Hematopoietic multipotent progenitor cell treated with erythropoietin and hydrocortisone succinate and interleukin-3 and kit ligand, for 17 days (in vitro differentiated cells): ENCODE results near the gene PBX1.

Experiments
- DNase-seq: peaks from one replicate; pipeline ENCODE4 v3.0.0-alpha.2; 2015; ENCODE audit warnings: low spot score

PBX1 gene

DNA sequence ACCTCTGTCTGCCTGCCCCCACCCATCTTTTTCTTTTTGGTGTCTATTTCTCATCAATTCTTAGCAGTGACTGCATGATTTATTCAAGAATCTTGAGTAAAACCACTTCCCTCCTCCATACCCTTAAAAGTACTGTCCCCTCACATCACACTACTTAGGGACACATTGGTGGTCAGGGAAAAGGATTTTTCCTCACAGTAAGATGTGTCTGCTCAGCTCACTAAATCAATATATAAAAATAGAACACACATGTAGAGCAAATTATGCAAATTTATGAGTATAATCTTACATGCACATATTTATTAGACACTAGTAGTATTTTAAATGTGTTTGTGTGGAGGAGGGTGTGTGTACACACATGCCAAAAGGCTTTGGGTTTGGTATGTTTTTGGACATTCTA, 202.0 kb downstream of the PBX1 start:
- DNase-seq: no peak

DNA sequence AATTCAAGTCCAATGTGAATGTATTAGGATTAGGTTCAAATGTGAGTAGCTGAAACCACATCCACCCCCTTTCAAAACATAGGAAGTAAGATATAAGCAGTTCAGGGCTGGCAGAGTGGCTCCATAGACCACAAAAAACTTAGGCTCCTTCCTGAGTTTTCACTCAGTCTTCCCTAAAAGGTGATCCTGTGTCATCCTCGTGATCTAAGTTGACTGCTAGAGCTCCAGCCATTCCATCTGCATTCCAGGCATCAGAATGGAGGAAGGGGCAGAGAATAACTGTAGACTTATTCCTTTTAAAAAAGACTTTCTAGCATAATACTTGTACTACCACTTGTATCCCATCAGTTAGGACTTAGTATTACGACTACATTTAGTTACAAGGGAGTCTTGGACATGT, 204.1 kb downstream of the PBX1 start:
- no peak for DNase-seq

- DNase-seq: no peak
Observed at GRCh38 chr1:164764333-164764732, 205.3 kb downstream of the PBX1 start.

- no peak for DNase-seq
Observed at GRCh38 chr1:164765557-164765956, 206.6 kb downstream of the PBX1 start.

GRCh38 chr1:164765992-164766720, 207.2 kb downstream of the PBX1 start:
- no peak for DNase-seq

- DNase-seq: no peak
Observed at GRCh38 chr1:164767752-164768402, 208.9 kb downstream of the PBX1 start.

GRCh38 chr1:164768619-164769018, 209.6 kb downstream of the PBX1 start:
- DNase-seq: no peak

GRCh38 chr1:164769486-164770130, 210.6 kb downstream of the PBX1 start:
- DNase-seq: no peak

GRCh38 chr1:164770131-164770529, 211.1 kb downstream of the PBX1 start:
- DNase-seq: no peak

- no peak for DNase-seq
Observed at GRCh38 chr1:164771041-164771618, 212.1 kb downstream of the PBX1 start.

DNA sequence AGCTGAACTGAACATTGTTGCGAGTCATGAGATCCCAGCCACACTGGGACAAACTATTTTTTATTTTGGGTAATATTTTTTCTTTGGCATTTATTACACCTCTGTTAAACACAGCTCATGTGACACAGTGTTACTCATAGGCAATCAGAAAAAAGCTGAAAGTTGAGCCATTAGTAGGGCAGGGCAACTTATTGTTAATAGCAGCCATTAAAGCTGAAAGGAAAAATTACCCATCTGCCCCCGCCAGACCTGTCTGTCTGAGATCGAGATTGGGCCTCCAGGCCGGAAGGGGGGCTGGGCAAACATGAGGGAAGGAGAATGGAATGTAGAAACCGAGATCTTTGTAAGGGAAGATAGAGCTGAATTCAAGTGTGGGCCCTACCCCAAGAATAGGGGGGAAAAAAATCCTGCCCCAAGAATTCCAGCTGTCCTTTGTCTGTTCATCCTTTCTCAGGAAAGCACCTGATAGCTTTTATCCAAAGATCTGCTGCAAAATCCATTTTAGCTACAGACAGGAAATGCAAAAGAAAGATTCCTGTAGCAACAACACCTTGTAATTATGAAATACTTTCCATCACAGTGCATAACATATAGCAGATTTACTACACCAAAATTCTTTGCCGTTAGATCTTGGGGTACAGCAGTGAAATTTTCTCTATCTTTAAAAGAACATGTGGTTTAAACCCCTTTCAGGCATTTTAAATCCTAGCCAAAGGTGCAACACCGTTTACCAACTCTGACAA, 212.8 kb downstream of the PBX1 start:
- no peak for DNase-seq

DNA sequence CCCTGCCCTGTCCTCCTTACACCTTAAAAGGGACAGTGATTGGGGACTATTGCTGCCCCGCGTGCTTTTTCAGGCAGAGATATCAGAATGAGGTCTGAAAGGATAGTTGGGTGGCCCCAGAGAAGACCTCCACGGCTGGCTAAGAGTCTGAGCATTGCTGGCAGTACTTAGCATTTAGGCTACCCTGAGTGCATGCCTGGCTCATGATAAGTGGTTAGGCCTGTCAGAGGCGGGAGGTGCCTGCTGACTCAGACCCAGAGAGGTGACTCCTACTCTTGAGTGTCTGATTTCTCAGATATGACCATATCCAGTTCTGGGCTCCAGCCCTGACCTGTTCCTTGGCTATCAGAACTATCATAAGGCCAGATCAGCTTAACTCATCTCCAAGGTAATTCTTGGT, 213.7 kb downstream of the PBX1 start:
- DNase-seq: peak; percentile 13

DNA sequence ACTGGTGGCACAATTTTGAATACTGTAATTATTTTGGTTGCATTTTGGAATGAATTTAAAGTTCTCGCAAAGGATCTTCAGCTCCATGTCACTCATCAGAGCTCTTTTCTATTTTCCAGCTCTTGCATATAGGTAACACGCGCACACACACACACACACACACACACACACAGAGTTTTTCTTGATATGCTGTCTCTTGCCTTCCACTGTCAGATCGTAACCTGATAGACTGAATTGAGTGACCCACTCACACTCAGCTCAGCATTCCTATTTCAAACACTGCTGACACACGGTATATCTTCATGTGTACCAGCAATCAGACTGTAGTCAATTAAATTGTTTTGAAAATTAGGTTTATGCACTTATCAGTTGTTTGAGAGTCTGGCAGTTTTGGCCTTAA, 214.1 kb downstream of the PBX1 start:
- no peak for DNase-seq

DNA sequence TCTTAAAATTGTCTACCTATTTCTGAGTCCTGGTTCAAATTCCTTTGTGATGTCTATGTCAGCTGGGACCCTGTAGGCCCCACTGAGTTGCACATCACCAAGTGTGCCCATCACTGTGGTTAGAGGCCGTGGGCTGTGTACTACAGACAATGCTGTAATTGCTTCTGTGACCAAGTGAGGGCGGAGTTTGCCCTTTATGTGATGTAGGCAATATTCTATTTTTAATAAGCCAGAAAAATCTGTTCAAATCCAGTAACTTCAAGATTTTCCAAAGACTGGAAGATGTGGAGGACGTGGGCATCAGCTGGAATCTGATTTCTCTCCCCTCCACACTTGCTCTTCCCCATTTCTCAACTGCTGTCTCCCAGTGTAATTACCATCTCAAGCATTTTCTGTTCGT, 215.4 kb downstream of the PBX1 start:
- no peak for DNase-seq

DNA sequence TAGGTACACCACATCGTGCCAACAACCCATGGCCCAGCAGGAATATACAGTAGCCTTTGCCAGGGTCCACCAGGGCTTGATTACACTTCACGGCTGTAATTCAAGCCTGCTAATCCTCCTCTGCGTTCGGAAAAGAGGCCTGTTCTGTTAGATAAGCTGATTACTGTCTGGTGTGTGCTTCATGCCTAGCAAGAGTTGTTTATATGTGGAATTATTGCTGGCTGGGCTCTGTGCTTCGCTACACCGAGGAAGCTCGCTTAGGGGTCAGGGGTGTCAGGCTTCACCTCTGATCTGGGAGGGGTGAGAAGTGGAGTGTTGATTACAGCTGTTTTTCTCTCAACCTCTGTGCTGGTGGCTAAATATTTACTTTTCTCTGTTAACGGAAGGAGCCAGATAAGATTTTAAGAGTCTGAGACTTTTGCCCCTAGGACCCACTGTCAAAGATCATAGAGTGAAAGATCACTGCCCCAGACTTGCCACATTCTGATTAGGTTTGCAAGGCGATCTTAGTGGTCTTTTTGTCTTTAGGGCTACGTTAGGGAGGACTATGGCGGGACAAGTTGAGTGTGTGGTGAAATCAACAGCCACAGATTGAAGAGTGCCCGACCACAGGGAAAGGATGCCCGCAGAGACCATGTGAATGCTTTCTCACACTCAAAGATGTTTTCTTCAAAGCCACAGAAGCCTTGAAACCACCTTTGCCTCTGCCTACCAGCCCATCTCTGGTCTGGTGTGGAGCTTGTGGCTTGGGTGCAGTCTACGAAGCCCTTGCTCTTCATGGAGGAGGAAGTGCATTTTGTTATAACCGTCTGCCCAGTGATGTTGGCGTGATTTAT, 216.1 kb downstream of the PBX1 start:
- no peak for DNase-seq

- DNase-seq: no peak
Observed at GRCh38 chr1:164777518-164777917, 218.5 kb downstream of the PBX1 start.

GRCh38 chr1:164779376-164779775, 220.4 kb downstream of the PBX1 start:
- no peak for DNase-seq

DNA sequence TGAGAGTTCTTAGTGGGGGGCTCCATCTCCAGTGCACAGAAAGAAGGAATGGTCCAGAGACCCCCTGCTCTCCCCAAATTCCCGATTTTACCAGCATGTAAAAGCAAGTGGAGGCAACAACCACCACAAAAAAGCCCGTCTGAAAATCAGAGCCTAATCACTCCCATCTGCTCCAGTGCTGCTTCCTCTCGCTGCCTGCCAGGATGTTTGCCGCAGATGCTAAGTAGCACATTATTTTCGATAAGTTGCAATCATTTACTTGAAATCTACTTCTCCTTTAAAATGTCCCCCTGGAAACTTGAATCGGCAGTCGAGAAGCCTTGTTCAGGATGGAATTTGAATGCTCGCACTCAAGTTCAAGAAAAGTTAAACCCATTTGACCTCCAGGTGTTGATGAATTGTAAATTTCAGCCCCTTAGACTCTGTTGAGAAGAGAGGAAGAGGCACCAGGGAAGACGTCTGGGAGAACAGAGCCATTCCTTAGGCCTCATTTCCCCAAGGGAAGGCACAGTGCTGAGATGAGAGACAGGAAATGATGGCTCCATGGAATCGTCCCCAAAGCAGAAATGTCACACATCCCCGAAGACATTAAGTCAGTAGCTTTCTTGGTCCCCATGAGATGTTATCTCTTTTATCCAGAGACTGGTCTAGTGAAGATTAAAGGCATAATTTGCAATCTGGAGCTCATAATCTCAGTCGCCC, 221.3 kb downstream of the PBX1 start:
- DNase-seq: no peak

DNA sequence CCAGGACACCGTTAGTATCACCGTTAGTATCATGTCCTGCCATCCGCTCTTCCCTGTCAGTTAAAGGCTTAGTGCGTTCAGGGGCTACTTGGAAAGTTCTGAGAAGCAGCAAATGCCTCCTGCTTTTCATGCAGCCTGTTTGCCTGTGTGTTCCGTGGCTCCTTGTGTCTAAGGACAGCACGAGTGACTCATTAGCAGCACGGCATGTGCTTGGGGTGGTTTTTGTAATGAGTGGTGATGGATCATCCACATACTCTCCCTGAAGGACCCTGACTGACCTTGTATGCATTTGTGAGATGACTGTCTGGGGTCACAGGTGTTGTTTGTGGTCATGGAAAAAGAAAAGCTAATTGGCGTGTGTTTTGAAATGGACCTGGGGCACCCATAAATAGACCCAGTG, 221.9 kb downstream of the PBX1 start:
- no peak for DNase-seq

- DNase-seq: no peak
Observed at GRCh38 chr1:164781972-164782371, 223.0 kb downstream of the PBX1 start.
